Measurements from ENCODE around the gene CLCN5.

CLCN5 gene

DNA sequence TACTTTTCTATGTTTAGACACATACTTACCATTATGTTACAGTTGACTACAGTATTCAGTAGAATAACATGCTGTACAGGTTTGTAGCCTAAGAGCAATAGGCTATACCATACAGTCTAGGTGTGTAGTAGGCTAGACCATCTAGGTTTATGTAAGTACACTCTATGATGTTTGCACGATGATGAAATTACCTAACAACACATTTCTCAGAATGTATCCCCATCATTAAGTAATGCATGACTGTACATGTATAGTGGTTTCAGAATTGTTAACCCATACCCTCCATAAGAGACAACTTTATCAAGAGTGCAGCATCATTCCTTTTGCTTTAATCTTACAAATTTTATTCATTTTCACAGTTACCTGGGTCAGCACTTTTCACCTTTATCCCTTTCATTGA lies 126.8 kb downstream of the CLCN5 start:
- ATAC-seq: no peak
- TF ChIP-seq ISL1 (CRISPR knock-in tag; IDR thresholded peaks at IDR 0.05) (no peak), TCF4 (CRISPR knock-in tag; IDR thresholded peaks at IDR 0.05; ENCODE audit: borderline replicate concordance) (no peak), ZC3H10 (CRISPR knock-in tag; IDR thresholded peaks at IDR 0.05) (no peak), SNAI2 (CRISPR knock-in tag; IDR thresholded peaks at IDR 0.05) (no peak), CSDC2 (CRISPR knock-in tag; IDR thresholded peaks at IDR 0.05) (no peak), ARNTL (CRISPR knock-in tag; IDR thresholded peaks at IDR 0.05; ENCODE audit: borderline replicate concordance, low read depth) (no peak), ZNF70 (CRISPR knock-in tag; IDR thresholded peaks at IDR 0.05) (no peak), ZNF8 (CRISPR knock-in tag; IDR thresholded peaks at IDR 0.05) (no peak), OSR1 (CRISPR knock-in tag; IDR thresholded peaks at IDR 0.05) (no peak)
- TF ChIP-seq, protein P1, sequence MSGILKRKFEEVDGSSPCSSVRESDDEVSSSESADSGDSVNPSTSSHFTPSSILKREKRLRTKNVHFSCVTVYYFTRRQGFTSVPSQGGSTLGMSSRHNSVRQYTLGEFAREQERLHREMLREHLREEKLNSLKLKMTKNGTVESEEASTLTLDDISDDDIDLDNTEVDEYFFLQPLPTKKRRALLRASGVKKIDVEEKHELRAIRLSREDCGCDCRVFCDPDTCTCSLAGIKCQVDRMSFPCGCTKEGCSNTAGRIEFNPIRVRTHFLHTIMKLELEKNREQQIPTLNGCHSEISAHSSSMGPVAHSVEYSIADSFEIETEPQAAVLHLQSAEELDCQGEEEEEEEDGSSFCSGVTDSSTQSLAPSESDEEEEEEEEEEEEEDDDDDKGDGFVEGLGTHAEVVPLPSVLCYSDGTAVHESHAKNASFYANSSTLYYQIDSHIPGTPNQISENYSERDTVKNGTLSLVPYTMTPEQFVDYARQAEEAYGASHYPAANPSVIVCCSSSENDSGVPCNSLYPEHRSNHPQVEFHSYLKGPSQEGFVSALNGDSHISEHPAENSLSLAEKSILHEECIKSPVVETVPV (CRISPR knock-in tag; IDR thresholded peaks at IDR 0.05): no peak

DNA sequence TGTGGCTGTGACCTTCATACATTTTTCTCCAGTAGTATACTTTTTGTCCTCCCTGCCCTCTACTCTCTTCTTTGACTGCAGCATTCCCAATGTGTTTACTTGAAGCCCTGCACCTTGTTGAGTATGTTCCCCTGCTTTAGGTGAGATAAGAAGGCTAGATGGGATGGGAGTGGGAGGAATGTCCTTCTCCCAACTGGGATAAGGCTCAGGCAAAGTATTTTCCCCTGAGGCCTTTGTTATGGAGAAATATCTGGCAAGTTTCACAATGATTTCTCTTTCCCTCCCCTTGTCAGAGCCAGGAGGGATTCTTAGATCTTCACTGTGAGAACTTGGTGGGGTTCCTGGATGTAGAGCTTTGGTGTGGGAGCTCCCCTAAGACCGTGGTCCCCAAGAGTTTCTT lies 131.8 kb downstream of the CLCN5 start:
- ATAC-seq: no peak
- no peak for TF ChIP-seq ISL1 (CRISPR knock-in tag; IDR thresholded peaks at IDR 0.05)

DNA sequence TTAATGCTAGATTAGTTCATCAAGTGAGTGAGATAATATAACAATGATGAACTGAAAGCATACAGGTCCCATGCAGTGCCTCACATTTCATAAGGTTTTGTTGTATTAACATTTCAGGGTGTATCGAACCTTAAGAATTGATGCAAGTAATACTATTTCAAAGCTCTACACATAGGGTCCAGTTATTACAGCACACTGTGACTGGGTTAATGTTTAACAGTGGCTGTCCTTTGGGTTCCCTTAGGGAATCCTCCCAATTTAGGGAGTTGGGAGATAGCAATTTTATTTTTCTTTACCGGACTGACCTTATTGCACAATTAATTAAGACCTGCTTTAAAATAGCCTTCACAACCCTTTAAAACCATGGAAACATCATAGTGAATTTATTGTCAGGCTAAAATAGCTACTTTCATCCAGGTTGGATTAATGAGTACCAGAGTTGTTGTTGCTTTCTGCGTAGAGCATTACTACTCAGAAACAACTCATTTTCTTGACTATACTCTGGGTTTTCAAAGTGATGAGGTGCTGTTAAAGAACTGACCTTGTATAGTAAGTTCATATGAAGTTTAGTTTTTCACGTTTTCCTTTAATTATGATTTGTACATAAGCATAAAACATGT lies 144.0 kb downstream of the CLCN5 start:
- ATAC-seq: no peak

More for the DNA sequence above, 144.0 kb downstream of the CLCN5 start:
- TF ChIP-seq ARNTL (CRISPR knock-in tag; IDR thresholded peaks at IDR 0.05; ENCODE audit: borderline replicate concordance, low read depth) (no peak), CSDC2 (CRISPR knock-in tag; IDR thresholded peaks at IDR 0.05) (no peak), OSR1 (CRISPR knock-in tag; IDR thresholded peaks at IDR 0.05) (no peak), ZNF8 (CRISPR knock-in tag; IDR thresholded peaks at IDR 0.05) (no peak), PPARA (CRISPR knock-in tag; IDR thresholded peaks at IDR 0.05; ENCODE audit: borderline replicate concordance) (no peak), ZFP30 (CRISPR knock-in tag; IDR thresholded peaks at IDR 0.05) (no peak), ZNF70 (CRISPR knock-in tag; IDR thresholded peaks at IDR 0.05) (no peak), ZNF565 (CRISPR knock-in tag; conservative IDR thresholded peaks at IDR 0.05; ENCODE audit: low read depth) (no peak), RARB (CRISPR knock-in tag; IDR thresholded peaks at IDR 0.05) (no peak), BACH2 (CRISPR knock-in tag; IDR thresholded peaks at IDR 0.05; ENCODE audit: borderline replicate concordance) (no peak), ZC3H10 (CRISPR knock-in tag; IDR thresholded peaks at IDR 0.05) (no peak), TOX (CRISPR knock-in tag; IDR thresholded peaks at IDR 0.05; ENCODE audit: borderline replicate concordance) (no peak), ISL1 (CRISPR knock-in tag; IDR thresholded peaks at IDR 0.05) (no peak), SNAI2 (CRISPR knock-in tag; IDR thresholded peaks at IDR 0.05) (no peak), ZFP3 (CRISPR knock-in tag; IDR thresholded peaks at IDR 0.05) (no peak), TCF4 (CRISPR knock-in tag; IDR thresholded peaks at IDR 0.05; ENCODE audit: borderline replicate concordance) (no peak)
- TF ChIP-seq, protein P2, sequence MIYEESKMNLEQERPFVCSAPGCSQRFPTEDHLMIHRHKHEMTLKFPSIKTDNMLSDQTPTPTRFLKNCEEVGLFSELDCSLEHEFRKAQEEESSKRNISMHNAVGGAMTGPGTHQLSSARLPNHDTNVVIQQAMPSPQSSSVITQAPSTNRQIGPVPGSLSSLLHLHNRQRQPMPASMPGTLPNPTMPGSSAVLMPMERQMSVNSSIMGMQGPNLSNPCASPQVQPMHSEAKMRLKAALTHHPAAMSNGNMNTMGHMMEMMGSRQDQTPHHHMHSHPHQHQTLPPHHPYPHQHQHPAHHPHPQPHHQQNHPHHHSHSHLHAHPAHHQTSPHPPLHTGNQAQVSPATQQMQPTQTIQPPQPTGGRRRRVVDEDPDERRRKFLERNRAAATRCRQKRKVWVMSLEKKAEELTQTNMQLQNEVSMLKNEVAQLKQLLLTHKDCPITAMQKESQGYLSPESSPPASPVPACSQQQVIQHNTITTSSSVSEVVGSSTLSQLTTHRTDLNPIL (CRISPR knock-in tag; IDR thresholded peaks at IDR 0.05; ENCODE audit: low read depth): no peak
- TF ChIP-seq, protein P1 (CRISPR knock-in tag; IDR thresholded peaks at IDR 0.05): no peak
- TF ChIP-seq, protein P3, sequence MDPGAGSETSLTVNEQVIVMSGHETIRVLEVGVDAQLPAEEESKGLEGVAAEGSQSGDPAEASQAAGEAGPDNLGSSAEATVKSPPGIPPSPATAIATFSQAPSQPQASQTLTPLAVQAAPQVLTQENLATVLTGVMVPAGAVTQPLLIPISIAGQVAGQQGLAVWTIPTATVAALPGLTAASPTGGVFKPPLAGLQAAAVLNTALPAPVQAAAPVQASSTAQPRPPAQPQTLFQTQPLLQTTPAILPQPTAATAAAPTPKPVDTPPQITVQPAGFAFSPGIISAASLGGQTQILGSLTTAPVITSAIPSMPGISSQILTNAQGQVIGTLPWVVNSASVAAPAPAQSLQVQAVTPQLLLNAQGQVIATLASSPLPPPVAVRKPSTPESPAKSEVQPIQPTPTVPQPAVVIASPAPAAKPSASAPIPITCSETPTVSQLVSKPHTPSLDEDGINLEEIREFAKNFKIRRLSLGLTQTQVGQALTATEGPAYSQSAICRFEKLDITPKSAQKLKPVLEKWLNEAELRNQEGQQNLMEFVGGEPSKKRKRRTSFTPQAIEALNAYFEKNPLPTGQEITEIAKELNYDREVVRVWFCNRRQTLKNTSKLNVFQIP (CRISPR knock-in tag; IDR thresholded peaks at IDR 0.05; ENCODE audit: borderline replicate concordance, low read depth): no peak
- TF ChIP-seq, protein P4, sequence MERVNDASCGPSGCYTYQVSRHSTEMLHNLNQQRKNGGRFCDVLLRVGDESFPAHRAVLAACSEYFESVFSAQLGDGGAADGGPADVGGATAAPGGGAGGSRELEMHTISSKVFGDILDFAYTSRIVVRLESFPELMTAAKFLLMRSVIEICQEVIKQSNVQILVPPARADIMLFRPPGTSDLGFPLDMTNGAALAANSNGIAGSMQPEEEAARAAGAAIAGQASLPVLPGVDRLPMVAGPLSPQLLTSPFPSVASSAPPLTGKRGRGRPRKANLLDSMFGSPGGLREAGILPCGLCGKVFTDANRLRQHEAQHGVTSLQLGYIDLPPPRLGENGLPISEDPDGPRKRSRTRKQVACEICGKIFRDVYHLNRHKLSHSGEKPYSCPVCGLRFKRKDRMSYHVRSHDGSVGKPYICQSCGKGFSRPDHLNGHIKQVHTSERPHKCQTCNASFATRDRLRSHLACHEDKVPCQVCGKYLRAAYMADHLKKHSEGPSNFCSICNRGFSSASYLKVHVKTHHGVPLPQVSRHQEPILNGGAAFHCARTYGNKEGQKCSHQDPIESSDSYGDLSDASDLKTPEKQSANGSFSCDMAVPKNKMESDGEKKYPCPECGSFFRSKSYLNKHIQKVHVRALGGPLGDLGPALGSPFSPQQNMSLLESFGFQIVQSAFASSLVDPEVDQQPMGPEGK (CRISPR knock-in tag; IDR thresholded peaks at IDR 0.05; ENCODE audit: borderline replicate concordance): no peak

All from SK-N-SH treated with all-trans-retinoic acid at 6 μM for 48 hours (cell line).